DND-41 (cell line): ENCODE measurements around the gene HIVEP2.
A peak's percentile ranks its signal among the peaks of the same experiment; 100 is the strongest.

Experiments
- ATAC-seq: fragments of 200-7000 bp; cut with Tn5 transposase; 3 replicates; pipeline ENCODE4 v1.9.1; 2021; ENCODE audit warnings: low read depth; ENCODE audit not compliant: insufficient read depth
- DNase-seq: peaks from one replicate; pipeline ENCODE4 v3.0.0-alpha.2; 2020
- H2AFZ ChIP-seq: 2 replicates; pipeline ENCODE4 v1.6.0; 2012; ENCODE audit warnings: low read depth, low read length
- H3K27ac ChIP-seq: 2 replicates; pipeline ENCODE4 v1.5.1; 2012; ENCODE audit warnings: low read length, inconsistent platforms
- H3K27me3 ChIP-seq: fragments of 200-600 bp; sonication (generic); 2 replicates; pipeline ENCODE4 v1.6.0; 2012; ENCODE audit warnings: low read length, mild to moderate bottlenecking, inconsistent platforms; ENCODE audit not compliant: insufficient read depth, poor library complexity
- H3K36me3 ChIP-seq: 2 replicates; pipeline ENCODE4 v1.5.1; 2012; ENCODE audit warnings: low read length, inconsistent platforms; ENCODE audit not compliant: insufficient read depth
- H3K4me1 ChIP-seq: 2 replicates; pipeline ENCODE4 v1.5.1; 2012; ENCODE audit warnings: mild to moderate bottlenecking, low read length; ENCODE audit not compliant: insufficient read depth
- H3K4me2 ChIP-seq: 2 replicates; pipeline ENCODE4 v1.6.0; 2012; ENCODE audit warnings: mild to moderate bottlenecking, moderate library complexity, low read length, inconsistent platforms; ENCODE audit not compliant: insufficient read depth
- H3K4me3 ChIP-seq, 2 experiments: fragments of 200-600 bp in 1 of 2; shearing (Covaris generic) in 1 of 2; 2 replicates each; pipeline ENCODE4 v1.5.1; 2012 to 2016; ENCODE audit warnings: inconsistent platforms in 2 of 2, low read length in 2 of 2, mild to moderate bottlenecking in 2 of 2, low read depth in 1 of 2, moderate library complexity in 1 of 2
- H3K79me2 ChIP-seq: 2 replicates; pipeline ENCODE4 v1.6.0; 2012; ENCODE audit warnings: low read length, inconsistent platforms; ENCODE audit not compliant: insufficient read depth
- H3K9ac ChIP-seq: 2 replicates; pipeline ENCODE4 v1.6.0; 2012; ENCODE audit warnings: low read depth, mild to moderate bottlenecking, inconsistent platforms, low read length, moderate library complexity
- H3K9me3 ChIP-seq: 2 replicates; pipeline ENCODE4 v1.5.1; 2012; ENCODE audit warnings: low read length, moderate library complexity, mild to moderate bottlenecking, inconsistent platforms; ENCODE audit not compliant: insufficient read depth, severe bottlenecking
- H4K20me1 ChIP-seq: 2 replicates; pipeline ENCODE4 v1.6.0; 2012; ENCODE audit warnings: low read length; ENCODE audit not compliant: insufficient read depth
- EZH2 ChIP-seq: IDR thresholded peaks from 3 replicates; pipeline ENCODE4 v1.6.1; 2012; ENCODE audit warnings: borderline replicate concordance, low read depth, mild to moderate bottlenecking, moderate library complexity, low read length, inconsistent platforms; ENCODE audit not compliant: severe bottlenecking
- TF ChIP-seq, protein P1 (sequence below): IDR thresholded peaks from 2 replicates; pipeline ENCODE4 v1.5.1; 2012; ENCODE audit warnings: borderline replicate concordance, low read length, moderate library complexity, mild to moderate bottlenecking; ENCODE audit not compliant: poor library complexity, severe bottlenecking; ENCODE audit errors: extremely low read depth

HIVEP2 gene

DNA sequence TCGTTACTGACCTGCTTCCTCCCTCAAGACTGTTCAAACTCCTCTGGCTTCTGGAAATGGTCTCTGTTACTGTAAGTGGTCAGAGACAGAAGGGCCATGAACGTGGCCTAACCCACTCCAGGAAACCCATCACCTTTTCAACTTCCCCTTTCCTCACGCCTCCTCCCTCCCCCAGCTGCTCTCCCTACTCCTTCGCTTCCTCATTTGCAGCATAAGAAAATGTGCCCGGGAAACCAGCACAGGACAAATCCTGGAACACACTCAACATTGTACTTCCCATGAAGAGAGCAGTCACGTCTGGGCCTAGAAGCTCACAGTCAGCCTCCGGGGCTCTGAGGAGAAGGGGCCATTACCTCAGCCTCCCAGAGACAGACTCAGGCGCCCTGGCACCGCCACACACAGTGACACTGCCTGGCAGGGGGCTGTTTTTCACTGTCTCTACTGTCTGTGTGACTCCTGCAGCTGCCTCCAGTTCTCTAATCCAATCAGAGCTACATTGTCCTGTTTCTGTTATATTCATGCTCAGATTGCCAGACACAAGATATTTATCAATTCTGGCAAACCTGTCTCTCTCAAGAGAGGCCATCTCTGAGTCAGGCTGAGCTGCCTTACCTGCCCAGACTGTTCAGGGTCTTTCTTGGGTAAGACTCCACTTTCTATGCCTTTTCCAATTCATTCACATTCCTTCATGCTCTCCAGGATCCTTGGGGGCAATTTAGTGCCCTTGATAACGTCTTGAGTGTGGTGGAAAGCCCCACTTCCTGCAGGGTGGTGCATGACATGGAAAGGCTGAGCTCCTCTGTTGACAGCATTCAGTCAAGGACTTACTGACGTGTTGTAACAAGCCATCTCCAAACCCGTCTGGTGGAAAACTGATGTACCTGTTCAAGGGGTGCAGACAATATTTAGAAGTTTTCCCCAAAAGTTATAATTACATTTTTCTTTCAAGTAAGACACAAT is 242.2 kb downstream of the HIVEP2 start:
- Histone ChIP-seq H3K27me3 (no peaks in the 10 kb centered on the region), H3K79me2 (no peaks in the 10 kb centered on the region), H3K4me3 (no peak overlapping the region), H3K4me1 (no peaks in the 10 kb centered on the region), H3K9ac (no peak overlapping the region), H2AFZ (no peak overlapping the region; the same call in 1 of the 2 replicates), H3K4me2 (no peak overlapping the region), H3K9me3 (no peaks in the 10 kb centered on the region), H3K36me3 (no peaks in the 10 kb centered on the region), H4K20me1 (no peaks in the 10 kb centered on the region), H3K27ac (no peak overlapping the region)
- no peak for DNase-seq
- peak; percentile 74 for ATAC-seq
- TF ChIP-seq, protein P1, sequence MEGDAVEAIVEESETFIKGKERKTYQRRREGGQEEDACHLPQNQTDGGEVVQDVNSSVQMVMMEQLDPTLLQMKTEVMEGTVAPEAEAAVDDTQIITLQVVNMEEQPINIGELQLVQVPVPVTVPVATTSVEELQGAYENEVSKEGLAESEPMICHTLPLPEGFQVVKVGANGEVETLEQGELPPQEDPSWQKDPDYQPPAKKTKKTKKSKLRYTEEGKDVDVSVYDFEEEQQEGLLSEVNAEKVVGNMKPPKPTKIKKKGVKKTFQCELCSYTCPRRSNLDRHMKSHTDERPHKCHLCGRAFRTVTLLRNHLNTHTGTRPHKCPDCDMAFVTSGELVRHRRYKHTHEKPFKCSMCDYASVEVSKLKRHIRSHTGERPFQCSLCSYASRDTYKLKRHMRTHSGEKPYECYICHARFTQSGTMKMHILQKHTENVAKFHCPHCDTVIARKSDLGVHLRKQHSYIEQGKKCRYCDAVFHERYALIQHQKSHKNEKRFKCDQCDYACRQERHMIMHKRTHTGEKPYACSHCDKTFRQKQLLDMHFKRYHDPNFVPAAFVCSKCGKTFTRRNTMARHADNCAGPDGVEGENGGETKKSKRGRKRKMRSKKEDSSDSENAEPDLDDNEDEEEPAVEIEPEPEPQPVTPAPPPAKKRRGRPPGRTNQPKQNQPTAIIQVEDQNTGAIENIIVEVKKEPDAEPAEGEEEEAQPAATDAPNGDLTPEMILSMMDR: no peak
- no peak for TF ChIP-seq EZH2
